Activated CD8-positive, alpha-beta T cell treated with anti-CD3 and anti-CD28 coated beads, Interleukin-2, amount 10 ng/mL, durations not matched to agents 7 days and 5 days (primary cell): ENCODE results near the gene ITGA1. TPM values are rescaled to one million over a fixed set of nuclear protein-coding genes. Genes with fewer than 3 reads are reported as not detected.
A peak's percentile ranks its signal among the peaks of the same experiment; 100 is the strongest.

ENCODE experiments used
- ATAC-seq: fragments of 150-1000 bp; cut with Tn5 transposase; one replicate; pipeline ENCODE4 v1.10.0; 2021; ENCODE audit warnings: moderate library complexity
- CTCF ChIA-PET: fragments of 350-600 bp; sonication (Branson Sonifier 250); formaldehyde crosslinking; loops from one replicate; lab custom pipeline; 2021; ENCODE audit warnings: antibody characterized with exemption; lab: Charles Lee
- POLR2A ChIA-PET: fragments of 350-600 bp; sonication (Branson Sonifier 250); formaldehyde crosslinking; loops from one replicate; lab custom pipeline; 2021; ENCODE audit warnings: antibody characterized with exemption; lab: Charles Lee
- DNase-seq: peaks from one replicate; pipeline ENCODE4 v3.0.0-alpha.2; 2020
- H3K27ac Mint-ChIP-seq: one replicate; pipeline ENCODE4 v1.8.0; 2021; ENCODE audit warnings: mild to moderate bottlenecking, mixed read lengths
- H3K27me3 Mint-ChIP-seq: one replicate; pipeline ENCODE4 v1.8.0; 2021; ENCODE audit warnings: low read depth, mixed read lengths
- H3K36me3 Mint-ChIP-seq: one replicate; pipeline ENCODE4 v1.8.0; 2021; ENCODE audit warnings: low read depth, mixed read lengths
- H3K4me1 Mint-ChIP-seq: one replicate; pipeline ENCODE4 v1.8.0; 2021; ENCODE audit warnings: low read depth, mixed read lengths
- H3K4me3 Mint-ChIP-seq: one replicate; pipeline ENCODE4 v1.8.0; 2021; ENCODE audit warnings: mild to moderate bottlenecking, mixed read lengths
- H3K9me3 Mint-ChIP-seq: one replicate; pipeline ENCODE4 v1.8.0; 2022; ENCODE audit warnings: mixed read lengths; ENCODE audit not compliant: insufficient read depth
- total RNA-seq, 2 experiments: library from RNA; stranded (reverse); gene quantifications; one replicate each; pipeline ENCODE4 v1.2.3, GENCODE V29; 2021

ITGA1 gene
- total RNA-seq, 2 experiments from 2014 or later: 18.0 to 19.2 TPM

DNA sequence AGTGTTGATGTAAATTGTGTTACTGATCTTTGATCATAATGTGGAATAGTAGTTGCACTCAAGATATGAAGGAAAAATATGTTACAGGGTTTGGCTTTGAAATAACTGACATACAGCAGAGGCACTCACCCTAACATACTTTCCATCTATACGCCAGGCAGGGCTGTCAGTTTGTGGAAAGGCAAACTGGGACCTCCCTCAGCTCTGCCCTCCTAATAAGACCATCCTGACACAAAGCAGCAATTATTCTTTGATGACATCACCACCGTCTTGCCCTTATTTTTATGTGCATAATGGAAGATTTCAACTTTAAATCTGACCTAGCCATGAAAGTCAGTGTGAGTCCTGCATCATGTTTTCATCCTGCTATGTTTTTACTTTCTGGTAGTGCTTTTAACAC, 42.9 kb downstream of the ITGA1 start:
- Mint-ChIP-seq H3K4me3 (no peak overlapping the region), H3K9me3 (peaks cover 5% of the 10 kb centered on the region), H3K4me1 (peaks cover 15% of the 10 kb centered on the region), H3K27me3 (no peaks in the 10 kb centered on the region), H3K36me3 (peaks cover 14% of the 10 kb centered on the region), H3K27ac (no peak overlapping the region)
- POLR2A ChIA-PET: no interaction called here
- no peak for DNase-seq
- ATAC-seq: no peak
- CTCF ChIA-PET: no interaction called here

DNA sequence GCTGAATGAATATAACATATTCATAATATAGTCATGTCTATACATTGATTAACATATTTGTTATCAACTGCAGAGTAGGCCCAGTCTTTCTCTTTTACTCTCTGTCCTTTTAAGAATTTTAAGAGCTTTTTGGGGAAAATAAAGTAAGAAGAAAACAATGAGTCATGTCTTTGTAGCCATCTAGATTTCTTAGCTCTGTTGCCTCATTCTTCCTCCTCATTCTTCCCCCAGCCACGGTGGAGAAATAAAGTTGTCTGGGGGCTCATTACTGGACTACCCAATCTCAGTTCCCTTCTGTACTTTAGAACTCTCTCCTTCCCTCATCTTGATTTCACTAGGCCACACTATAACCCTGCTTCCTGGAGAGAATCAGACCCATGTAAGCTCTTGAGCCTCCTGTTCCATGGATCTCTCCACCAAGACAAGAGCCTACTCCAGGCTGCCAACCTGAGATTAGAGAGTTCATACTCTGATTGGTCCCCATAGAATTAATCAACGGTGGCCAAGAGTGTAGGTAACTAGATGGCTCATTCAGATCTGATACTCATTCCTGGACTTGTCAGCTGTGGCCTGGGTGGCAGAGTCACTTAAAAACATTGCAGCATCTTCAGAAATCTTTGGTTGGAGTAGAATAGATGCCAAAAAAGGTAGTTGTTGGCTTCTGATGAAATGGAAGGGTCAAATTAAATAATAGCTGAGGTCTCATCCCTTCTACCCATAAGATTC, 44.2 kb downstream of the ITGA1 start:
- no peak for ATAC-seq
- CTCF ChIA-PET: no interaction called here

DNA sequence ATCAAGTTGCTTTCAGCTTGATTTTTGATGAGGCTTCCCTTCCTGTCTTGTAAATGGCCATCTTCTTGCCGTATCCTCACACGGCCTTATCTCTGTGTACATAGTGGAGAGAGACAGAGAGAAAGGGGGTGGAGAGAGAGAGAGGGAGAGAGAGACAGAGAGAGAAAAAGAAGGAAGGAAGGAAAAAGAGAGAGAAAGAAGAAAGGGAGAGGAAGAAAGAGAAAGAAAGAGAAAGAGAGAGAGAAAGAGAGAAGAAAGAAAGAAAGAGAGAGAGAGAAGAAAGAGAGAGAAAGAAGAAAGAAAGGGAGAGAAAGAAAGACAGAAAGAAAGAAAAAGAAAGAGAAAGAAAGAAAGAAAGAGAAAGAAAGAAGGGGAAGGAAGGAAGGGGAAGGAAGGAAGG, 46.6 kb downstream of the ITGA1 start:
- Mint-ChIP-seq H3K27me3 (no peaks in the 10 kb centered on the region), H3K36me3 (no peaks in the 10 kb centered on the region), H3K9me3 (no peaks in the 10 kb centered on the region), H3K4me1 (no peaks in the 10 kb centered on the region), H3K27ac (peak overlapping the region; percentile 33), H3K4me3 (no peak overlapping the region)
- CTCF ChIA-PET: no interaction called here
- POLR2A ChIA-PET: no interaction called here
- DNase-seq (no peak), ATAC-seq (no peak)

More for the DNA sequence above, 44.2 kb downstream of the ITGA1 start:
- Mint-ChIP-seq H3K27ac (no peak overlapping the region), H3K9me3 (peaks cover 2% of the 10 kb centered on the region), H3K27me3 (no peaks in the 10 kb centered on the region), H3K4me1 (peaks cover 6% of the 10 kb centered on the region), H3K36me3 (peaks cover 6% of the 10 kb centered on the region), H3K4me3 (no peak overlapping the region)
- no peak for DNase-seq
- POLR2A ChIA-PET: no interaction called here

DNA sequence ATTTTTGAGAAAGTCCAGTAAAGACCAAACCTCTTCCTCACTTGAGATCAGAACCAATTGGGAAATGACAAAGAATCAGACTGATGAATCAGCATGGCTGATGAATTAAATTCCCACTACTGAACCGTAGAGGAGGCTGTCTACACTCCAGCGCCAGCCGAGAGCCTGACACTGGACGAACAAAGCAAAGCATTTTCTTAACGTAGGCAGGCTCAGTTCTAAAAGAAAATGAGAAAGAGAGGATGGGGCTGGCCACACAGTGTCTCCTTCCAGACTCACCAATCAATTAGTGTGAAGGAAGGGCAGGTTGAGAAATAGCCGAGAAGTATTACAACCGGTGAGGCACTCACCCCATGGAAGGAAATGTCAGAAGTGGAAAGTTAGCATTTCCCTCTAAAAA, 49.4 kb downstream of the ITGA1 start:
- DNase-seq: no peak
- Mint-ChIP-seq H3K27ac (no peak overlapping the region), H3K4me3 (no peak overlapping the region), H3K36me3 (no peaks in the 10 kb centered on the region), H3K4me1 (no peaks in the 10 kb centered on the region), H3K27me3 (no peaks in the 10 kb centered on the region), H3K9me3 (no peaks in the 10 kb centered on the region)
- ChIA-PET POLR2A (no interaction called here), CTCF (interaction anchor here (2.1 kb wide), 1 partner anchor 12 kb away, joined by 6 read pairs; no protein-coding TSS in a partner anchor)
- no peak for ATAC-seq

DNA sequence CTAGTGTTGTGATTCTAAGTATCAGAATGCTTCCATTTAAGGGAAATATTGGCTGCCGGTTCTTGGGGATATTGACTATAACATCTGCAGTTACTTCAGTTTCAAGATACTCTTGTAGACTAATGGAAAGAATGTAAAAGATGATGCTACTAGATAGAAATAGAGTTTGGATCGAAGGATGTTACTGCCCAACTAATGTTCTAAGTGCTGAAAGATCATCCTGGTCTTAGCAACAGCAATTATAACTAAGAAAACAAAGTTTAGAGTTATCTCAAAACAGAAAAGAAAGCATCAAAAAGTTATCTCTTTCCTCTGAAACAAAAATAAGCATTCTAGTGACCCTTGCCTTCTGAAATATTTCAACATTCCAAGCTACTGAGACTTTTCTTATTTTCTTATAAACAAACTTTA, 49.9 kb downstream of the ITGA1 start:
- H3K27ac Mint-ChIP-seq: no peak overlapping the region
- H3K9me3 Mint-ChIP-seq: no peaks in the 10 kb centered on the region
- ATAC-seq (no peak), DNase-seq (no peak)
- no peaks in the 10 kb centered on the region for H3K36me3 Mint-ChIP-seq
- no peaks in the 10 kb centered on the region for H3K27me3 Mint-ChIP-seq
- H3K4me1 Mint-ChIP-seq: no peaks in the 10 kb centered on the region
- H3K4me3 Mint-ChIP-seq: no peak overlapping the region
- ChIA-PET CTCF (interaction anchor here (2.1 kb wide), 1 partner anchor 12 kb away, joined by 6 read pairs; no protein-coding TSS in a partner anchor), POLR2A (no interaction called here)

DNA sequence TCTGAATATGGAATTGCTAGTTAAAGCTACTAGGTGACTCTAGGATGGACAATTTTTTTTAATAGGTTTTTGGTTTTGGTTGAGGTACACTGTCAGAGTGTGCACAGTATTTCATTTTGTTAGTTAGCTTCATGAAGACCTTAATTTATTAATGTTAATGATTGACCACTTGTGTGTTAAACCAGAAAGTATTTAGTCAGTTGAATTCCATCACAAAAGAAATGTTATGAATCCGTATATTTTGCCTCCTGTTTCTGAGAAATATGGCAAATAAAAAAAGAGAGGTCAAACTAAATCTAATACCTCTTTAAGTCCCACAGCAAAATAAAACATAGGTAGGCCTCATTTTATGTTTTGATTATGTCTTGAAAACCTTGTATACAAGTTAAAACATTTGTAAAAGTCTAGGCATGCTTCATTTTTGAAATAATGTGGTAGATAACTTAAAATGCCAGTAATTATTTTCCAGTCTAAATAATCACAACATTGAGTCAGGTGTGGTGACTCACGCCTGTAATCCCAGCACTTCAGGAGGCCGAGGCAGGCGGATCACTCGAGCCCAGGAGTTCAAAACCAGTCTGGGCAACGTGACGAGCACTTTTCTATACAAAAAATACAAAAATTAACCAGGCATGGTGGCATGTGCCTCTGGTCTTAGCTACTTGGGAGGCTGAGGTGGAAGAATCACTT, 50.8 kb downstream of the ITGA1 start:
- POLR2A ChIA-PET: no interaction called here
- CTCF ChIA-PET: interaction anchor here (0.8 to 2.1 kb wide), 2 partner anchors 11 to 29 kb away, joined by 3 to 6 read pairs; no protein-coding TSS in a partner anchor
- Mint-ChIP-seq H3K36me3 (no peaks in the 10 kb centered on the region), H3K9me3 (no peaks in the 10 kb centered on the region), H3K27ac (no peak overlapping the region), H3K27me3 (no peaks in the 10 kb centered on the region), H3K4me3 (no peak overlapping the region), H3K4me1 (no peaks in the 10 kb centered on the region)
- no peak for DNase-seq
- ATAC-seq: no peak

DNA sequence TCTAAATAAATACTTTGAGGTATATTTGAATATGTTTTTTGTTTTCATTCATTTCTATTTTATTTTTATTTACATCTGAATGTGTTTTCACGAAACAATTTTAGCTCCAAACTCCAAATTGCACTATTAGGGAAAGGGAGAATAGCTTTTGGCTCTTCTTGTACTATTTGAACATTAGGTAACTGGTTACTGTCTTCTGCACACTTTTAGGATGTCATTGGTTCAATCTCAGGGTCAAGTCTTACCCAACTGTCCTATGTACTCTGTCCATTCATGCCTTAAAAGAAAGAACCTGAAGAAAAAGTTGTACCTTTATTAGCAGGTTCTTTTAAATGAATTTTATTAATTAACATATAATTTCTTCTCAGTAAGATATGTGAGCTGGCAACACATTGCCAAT, 51.6 kb downstream of the ITGA1 start:
- Mint-ChIP-seq H3K27ac (no peak overlapping the region), H3K36me3 (no peaks in the 10 kb centered on the region), H3K27me3 (no peaks in the 10 kb centered on the region), H3K9me3 (no peaks in the 10 kb centered on the region), H3K4me3 (no peak overlapping the region), H3K4me1 (no peaks in the 10 kb centered on the region)
- DNase-seq (no peak), ATAC-seq (no peak)
- CTCF ChIA-PET: no interaction called here
- POLR2A ChIA-PET: no interaction called here

DNA sequence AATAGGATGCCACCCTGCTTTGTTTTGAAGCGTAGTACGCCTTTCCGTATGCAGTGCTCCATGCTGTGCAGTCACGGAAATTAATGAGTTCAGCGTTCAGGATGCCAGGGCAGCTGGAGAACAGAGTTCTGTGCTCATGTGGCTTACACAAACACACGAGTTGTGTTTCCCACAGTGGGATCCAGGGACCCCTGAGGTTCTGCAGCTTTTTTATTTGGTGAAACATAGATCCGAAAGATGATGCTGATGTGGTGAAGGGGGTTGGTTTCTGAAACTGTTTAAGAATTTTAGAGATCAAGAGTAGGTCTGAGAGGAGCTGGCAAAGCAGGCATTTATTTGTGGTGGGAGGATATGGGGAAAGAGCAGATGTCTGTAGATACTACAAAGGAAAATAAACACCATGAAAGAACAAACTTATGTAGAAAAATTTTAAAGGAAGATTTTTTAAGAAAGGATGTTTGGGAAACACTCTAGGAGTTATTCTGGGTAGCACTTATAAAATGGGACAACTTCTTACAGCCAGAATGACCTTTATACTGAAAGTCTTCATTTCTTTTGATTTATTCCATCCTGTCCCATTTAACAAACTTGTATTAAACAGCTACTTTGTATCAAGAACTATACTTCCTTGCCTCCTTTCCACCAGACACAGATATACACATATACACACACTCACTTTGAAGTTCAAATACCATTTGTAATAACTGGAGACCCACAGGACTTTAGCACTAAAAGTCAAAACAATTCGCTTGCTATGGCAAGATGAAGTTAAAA, 52.7 kb downstream of the ITGA1 start:
- no peak for ATAC-seq
- Mint-ChIP-seq H3K4me3 (no peak overlapping the region), H3K9me3 (no peaks in the 10 kb centered on the region), H3K27me3 (no peaks in the 10 kb centered on the region), H3K27ac (no peak overlapping the region), H3K4me1 (peaks cover 3% of the 10 kb centered on the region), H3K36me3 (no peaks in the 10 kb centered on the region)
- ChIA-PET POLR2A (no interaction called here), CTCF (interaction anchor here (1.2 kb wide), 1 partner anchor 83 kb away, joined by 3 read pairs; no protein-coding TSS in a partner anchor)
- no peak for DNase-seq

DNA sequence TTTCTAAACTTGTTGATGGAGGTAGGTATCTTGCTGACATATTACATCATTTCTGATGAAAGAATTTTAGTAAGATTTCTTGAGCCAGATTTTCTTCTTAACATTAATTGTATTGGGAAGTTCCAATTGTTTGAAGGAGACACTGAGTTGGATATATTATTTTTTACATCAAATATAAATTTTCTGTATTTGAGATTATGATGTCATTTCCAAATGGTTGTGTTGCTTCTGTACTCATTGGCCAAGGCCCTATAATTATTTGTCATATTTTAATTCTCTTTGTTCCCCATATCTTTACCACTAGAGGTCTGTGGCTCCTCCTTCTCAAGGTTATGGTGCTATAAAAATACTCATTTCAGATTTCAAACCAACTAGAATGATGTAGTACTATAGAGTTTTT, 53.4 kb downstream of the ITGA1 start:
- no peak for DNase-seq
- H3K27ac Mint-ChIP-seq: no peak overlapping the region
- H3K27me3 Mint-ChIP-seq: no peaks in the 10 kb centered on the region
- H3K36me3 Mint-ChIP-seq: no peaks in the 10 kb centered on the region
- CTCF ChIA-PET: interaction anchor here (0.7 to 1.6 kb wide), 3 partner anchors 54 to 82 kb away, joined by 3 read pairs; partner anchors contain the start of genes ITGA1 and PELO
- H3K4me3 Mint-ChIP-seq: no peak overlapping the region
- POLR2A ChIA-PET: no interaction called here
- H3K9me3 Mint-ChIP-seq: no peaks in the 10 kb centered on the region
- H3K4me1 Mint-ChIP-seq: peaks cover 3% of the 10 kb centered on the region
- ATAC-seq: no peak

DNA sequence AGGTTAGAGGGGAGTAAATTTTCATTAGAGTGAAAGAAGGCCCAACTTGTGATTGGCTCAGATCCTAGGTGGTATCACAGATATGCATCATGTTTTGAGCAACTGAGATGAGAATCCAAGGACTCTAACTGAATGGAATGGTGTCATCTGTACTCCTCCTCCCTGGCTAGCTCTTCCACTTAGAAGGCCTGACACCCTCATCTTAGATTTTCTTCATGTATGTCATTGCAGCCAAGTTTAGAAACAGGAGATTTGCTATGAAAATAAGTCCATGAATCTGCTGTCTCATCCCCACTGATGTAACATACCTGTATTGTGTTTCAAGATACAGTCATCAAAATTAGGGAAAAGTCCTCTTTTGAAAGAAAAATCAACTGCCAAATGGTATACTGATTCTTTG, 54.4 kb downstream of the ITGA1 start:
- H3K9me3 Mint-ChIP-seq: no peaks in the 10 kb centered on the region
- no peaks in the 10 kb centered on the region for H3K27me3 Mint-ChIP-seq
- no peaks in the 10 kb centered on the region for H3K36me3 Mint-ChIP-seq
- H3K4me1 Mint-ChIP-seq: peaks cover 6% of the 10 kb centered on the region
- ATAC-seq (no peak), DNase-seq (no peak)
- no peak overlapping the region for H3K4me3 Mint-ChIP-seq
- H3K27ac Mint-ChIP-seq: no peak overlapping the region
- POLR2A ChIA-PET: no interaction called here
- CTCF ChIA-PET: interaction anchor here (0.7 to 1.6 kb wide), 3 partner anchors 10 to 66 kb away, joined by 3 to 4 read pairs (median 3); partner anchors contain the start of genes ITGA1 and PELO

DNA sequence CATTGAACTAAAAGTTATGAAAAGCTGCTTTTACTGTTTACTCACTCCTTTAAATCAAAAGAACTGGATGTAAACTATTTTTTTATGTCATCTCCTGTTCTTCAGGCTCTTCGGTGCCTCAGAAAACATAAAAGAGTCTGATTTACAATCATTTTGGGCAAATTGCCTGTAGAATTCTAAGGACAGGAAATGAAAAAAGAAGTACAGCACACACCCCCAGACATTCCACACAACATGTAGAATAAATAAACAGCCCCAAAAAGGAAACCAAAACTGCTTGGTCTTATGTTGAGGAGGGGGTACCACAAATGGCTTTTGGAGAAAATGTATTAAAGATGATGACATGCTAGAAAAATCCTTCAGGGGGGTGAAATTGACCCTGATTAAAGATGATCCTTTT, 57.2 kb downstream of the ITGA1 start:
- no peaks in the 10 kb centered on the region for H3K36me3 Mint-ChIP-seq
- H3K4me3 Mint-ChIP-seq: no peak overlapping the region
- peaks cover 6% of the 10 kb centered on the region for H3K4me1 Mint-ChIP-seq
- no peak for ATAC-seq
- H3K27me3 Mint-ChIP-seq: no peaks in the 10 kb centered on the region
- no peak overlapping the region for H3K27ac Mint-ChIP-seq
- POLR2A ChIA-PET: no interaction called here
- CTCF ChIA-PET: interaction anchor here (1.2 kb wide), 1 partner anchor 35 kb away, joined by 3 read pairs; no protein-coding TSS in a partner anchor
- DNase-seq: no peak
- H3K9me3 Mint-ChIP-seq: no peaks in the 10 kb centered on the region
